ENCODE results near the gene EXOC7.

DNA sequence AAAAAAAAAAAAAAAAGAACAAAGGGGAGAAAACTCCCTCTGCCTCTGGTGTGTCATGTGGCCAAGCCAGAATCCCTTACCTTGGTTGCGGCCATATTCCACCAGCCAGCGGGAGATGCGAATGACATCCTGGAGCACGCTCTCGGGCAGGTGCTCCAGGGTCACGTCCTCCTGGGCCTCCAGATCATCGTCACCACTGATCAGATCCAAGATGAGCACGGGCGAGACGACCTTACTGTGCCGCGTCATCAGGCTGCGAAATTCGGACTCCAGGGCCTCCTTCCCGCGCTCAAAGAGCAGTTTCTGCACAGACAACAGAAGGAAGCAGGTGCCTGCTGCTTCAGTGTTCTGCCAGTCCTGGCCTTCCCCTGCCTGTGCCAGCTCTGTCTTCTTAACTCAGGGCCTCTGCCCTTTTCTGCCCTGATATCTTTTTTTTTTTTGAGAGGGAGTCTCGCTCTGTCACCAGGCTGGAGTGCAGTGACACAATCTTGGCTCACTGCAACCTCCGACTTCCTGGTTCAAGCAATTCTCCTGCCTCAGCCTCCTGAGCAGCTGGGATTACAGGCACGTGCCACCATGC is 5.8 kb downstream of the EXOC7 start:
- TF ChIP-seq TAF1 (IDR thresholded peaks at IDR 0.05; ENCODE audit: low read depth) (no peak), EZH2 (IDR thresholded peaks at IDR 0.05; ENCODE audit: borderline replicate concordance, insufficient read depth, low read length, poor library complexity, severe bottlenecking) (no peak)
- TF ChIP-seq, protein P1, sequence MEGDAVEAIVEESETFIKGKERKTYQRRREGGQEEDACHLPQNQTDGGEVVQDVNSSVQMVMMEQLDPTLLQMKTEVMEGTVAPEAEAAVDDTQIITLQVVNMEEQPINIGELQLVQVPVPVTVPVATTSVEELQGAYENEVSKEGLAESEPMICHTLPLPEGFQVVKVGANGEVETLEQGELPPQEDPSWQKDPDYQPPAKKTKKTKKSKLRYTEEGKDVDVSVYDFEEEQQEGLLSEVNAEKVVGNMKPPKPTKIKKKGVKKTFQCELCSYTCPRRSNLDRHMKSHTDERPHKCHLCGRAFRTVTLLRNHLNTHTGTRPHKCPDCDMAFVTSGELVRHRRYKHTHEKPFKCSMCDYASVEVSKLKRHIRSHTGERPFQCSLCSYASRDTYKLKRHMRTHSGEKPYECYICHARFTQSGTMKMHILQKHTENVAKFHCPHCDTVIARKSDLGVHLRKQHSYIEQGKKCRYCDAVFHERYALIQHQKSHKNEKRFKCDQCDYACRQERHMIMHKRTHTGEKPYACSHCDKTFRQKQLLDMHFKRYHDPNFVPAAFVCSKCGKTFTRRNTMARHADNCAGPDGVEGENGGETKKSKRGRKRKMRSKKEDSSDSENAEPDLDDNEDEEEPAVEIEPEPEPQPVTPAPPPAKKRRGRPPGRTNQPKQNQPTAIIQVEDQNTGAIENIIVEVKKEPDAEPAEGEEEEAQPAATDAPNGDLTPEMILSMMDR (IDR thresholded peaks at IDR 0.05; ENCODE audit: poor library complexity, severe bottlenecking) = no peak
